ENCODE results near the gene CCDC74B. TPM values are rescaled to one million over a fixed set of nuclear protein-coding genes. Genes with fewer than 3 reads are reported as not detected.
"Not testable (repeated sequence)": the region's sequence is repeated elsewhere in the genome, so short reads cannot be mapped to it uniquely, and the experiment has no call there.

Gene CCDC74B
- total RNA-seq, 1 donor from 2014 or later = 7.5 TPM

DNA sequence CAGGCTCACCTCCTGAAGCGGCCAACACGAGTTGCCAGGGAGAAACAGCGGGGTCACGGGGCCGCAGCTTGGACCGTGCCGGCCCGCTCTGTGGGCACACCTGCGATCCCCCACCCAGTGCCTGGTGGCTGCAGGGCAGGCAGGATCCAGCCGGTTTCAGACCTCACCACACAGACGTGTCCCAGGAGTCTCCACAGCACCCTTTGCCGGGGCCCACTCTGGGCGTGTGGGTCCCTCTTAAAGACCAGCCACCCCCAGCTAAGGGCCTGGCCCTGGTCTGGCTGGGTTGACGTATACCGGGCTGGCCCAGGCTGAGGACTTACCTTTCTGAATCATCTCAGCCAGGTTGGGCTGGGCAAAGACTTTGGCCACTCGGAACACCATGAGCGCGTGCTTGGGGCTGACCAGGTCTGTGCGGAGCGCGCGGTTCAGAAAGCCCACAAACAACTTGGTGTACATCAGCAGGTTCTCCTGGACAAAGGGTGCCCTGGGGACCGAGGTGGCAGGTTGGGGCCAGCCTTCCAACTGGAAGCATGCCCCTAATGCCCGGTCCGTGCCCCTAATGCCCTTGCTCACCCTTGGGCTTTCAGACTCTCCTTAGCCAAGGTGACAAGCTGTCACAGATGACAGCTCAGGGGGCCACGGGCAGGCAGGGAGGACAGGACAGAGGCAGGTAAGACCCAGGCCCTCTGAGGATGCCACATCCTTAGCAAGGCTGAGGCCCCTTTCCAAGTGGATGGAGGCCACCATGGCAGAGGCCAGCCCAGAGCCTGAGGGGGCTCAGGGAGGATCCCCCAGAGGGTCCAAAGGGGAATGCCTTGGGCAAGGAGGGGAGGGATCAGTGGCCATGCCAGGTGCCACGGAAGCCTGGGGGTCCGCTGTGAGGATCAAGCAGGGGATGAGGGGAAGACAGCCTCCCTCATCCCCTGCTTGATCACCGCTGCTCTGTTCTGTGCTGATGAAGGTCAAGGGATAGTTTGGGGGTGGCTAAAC, 10.2 kb upstream of the CCDC74B start:
- no peak for ATAC-seq
- intact Hi-C loops (cut with DNase I) = no loop called here
- peak; percentile 53 for DNase-seq (ENCODE audit: low spot score)

DNA sequence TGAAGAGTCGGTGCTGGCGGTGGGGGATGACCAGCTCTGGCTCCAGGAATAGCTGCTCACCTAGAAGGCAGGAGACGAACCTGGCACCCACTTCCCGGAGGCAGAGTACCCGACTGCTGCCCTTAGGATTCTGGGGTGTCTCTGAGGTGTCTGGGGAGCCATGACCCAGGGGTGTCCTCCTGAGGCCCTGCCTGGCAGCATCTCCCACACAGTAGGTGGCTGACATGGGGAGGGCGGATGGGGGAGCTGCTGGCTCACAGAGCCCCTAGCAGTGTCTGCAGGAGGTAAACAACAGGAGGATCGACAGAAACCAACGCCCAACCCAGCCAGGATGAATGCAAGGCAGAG, 9.5 kb upstream of the CCDC74B start:
- ATAC-seq; intact Hi-C loops (cut with DNase I): not testable (repeated sequence)
- peak; percentile 34 for DNase-seq (ENCODE audit: low spot score)

DNA sequence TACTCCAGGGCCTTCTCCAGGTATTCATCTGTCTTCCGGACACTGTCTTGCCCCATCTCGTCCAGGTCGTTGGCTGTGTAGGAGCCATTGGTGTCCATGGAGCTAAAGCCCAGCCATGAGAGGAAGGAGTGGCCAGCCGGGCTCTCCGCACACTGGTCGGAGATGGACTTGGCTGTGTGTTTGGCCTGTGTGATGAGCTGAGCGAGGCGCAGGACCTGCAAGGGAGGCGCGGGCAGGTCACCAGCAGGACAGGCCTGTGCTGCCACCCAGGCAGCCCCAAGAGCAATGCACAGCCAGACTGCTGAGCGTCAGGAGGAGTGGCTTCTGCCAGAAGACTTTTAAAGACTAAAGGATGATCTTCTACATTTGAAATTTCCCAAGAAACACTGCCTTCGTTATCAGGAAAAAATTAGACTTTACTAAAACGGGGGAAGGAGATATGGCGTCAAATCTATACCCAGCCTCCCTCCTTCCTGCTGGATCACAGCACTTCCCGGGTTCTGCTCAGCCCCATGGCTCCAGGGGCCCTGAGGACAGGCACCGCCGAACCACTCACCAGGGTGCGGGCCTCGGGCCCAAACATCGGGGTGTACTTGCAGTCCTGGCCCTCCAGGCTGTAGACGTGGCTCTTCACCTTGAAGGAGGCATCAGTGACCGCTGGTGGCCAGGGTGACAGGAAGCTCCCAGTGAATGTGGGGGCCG, 9.0 kb upstream of the CCDC74B start:
- peak; percentile 27 for DNase-seq (ENCODE audit: low spot score)
- intact Hi-C loops (cut with DNase I); ATAC-seq: not testable (repeated sequence)

DNA sequence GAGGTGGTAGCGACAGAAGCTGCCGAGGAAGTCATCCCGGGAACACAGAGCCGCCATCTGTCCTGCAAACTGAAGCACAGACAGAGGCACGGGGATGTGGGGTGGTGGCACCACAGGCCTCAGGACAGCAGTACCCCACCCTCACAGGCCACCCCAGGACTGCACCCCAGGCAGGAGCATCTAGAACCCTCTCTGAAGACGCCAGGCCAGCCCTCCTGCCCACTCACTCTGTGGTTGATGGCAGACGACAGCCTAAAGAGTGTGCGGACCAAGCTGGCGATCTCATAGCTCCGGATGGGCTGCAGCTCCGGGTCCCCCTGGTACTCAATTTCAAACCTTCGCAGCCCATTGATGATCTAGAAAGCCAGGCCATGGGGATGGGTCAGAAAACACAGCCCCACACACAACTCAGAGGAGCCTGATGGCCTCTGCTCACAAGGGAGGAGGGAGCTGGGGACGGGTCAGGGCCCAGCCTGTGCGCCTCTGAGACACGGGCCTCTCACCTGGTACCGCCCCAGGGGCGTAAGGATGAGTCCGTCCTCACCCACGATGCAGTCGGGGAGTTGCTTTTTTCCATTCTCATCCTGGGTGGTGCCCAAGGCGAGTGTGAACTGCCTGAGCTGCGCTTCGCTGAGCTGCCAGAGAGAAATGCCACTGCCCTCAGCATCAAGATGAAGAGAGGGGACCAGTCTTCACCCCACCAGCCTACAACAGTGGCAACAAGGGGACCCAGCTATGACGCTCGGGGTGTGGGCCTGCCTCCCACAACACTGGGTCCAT, 8.1 kb upstream of the CCDC74B start:
- DNase-seq (ENCODE audit: low spot score) = peak; percentile 34
- intact Hi-C loops (cut with DNase I) = no loop called here
- no peak for ATAC-seq

DNA sequence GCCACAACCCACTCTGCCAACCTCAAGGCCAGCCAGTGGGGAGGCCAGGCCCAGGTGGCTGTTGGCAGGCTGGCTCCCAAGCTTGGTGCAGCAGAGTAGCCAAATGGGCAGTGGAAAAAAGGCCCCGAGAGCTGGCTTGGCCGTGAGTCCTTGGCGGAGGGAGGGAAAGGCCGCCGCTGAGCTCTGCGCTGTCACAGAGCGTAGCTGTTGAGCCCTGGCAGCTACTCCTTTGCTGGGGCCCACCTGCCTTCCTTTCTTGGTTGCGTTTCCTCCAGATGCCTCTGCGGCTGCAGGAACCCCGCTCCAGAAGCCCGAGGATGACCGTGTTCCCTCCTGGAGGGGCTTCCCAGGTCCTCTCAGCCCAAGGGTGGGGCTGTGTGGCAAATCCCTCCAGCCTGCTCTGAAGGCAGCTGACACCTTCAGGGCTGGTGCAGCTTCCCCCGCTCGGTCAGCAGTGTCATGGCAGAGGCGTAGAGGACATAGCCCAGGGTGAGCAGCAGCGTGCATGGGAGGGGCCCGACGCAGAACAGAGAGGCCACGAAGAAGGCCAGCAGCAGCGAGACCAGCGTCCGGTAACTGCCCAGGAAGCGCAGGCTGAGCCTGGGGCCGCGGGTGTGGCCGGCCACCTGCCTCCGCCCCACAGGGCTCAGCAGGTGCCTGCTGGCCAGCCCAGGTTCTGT, 7.4 kb upstream of the CCDC74B start:
- ATAC-seq; intact Hi-C loops (cut with DNase I): not testable (repeated sequence)
- peak; percentile 23 for DNase-seq (ENCODE audit: low spot score)

DNA sequence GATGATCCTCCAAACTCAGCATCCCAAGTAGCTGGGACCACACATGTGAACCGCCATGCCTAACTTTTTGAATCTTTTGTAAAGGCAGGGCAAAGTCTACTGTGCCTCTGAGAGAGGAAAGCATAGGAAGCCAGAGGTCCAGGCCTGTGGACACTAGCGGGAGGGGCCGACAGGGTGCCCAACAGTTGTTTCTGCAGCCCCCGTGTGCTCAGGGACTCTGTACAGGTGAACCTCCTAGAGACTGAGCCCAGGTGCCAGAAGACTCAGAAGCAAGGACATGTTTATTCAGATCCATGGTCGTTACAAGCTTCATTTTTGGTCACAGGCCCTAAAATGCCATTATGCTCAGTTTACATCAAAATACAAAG, 6.2 kb upstream of the CCDC74B start:
- ATAC-seq; intact Hi-C loops (cut with DNase I): not testable (repeated sequence)
- peak; percentile 18 for DNase-seq (ENCODE audit: low spot score)

DNA sequence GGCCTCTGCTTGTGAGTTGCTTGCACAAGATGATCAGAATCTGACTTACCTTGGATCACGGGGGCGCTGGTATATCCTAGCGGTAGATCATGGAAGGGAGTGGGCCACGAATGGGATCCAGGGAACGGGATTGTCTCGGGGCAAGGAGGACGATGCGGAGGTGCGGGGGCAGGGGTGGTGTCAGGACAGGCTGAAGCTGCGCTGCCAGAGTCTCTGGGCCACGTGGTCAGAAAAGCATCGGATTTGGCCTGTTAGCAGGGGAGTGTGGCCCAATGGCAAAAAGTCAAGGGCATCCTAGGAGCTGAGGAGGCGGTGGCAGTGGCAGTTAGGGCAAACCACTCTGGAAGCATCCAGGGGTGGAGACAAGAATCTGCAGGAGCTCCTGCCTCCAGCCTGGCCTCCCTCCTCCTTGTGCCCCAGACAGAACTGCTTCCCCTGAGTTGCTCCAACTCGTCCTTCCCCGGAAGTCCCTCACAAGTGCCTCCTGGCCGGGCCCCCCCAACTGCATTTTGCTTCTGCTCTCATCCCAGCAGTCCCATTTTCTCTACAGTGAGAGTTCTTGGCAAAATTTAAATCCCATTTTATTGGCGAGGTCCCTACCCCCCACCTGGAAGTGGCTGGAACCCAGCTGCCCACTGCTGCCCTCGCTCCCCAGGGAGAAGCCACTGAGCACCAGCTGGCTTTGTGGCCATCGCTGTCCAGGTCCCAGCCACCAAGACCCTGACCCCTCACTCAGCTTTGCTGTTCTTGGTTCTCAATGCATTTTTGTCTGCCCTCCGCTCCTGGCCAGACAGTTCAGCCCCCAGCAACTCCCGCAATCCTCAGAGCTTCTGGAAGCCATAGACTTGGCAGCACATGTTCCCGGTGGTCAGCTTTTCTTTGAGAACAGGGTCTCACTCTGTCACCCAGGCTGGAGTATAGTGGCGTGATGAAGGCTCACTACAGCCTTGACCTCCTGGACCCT, 5.6 kb upstream of the CCDC74B start:
- intact Hi-C loops (cut with DNase I) = no loop called here
- ATAC-seq (no peak), DNase-seq (ENCODE audit: low spot score) (peak; percentile 56)

DNA sequence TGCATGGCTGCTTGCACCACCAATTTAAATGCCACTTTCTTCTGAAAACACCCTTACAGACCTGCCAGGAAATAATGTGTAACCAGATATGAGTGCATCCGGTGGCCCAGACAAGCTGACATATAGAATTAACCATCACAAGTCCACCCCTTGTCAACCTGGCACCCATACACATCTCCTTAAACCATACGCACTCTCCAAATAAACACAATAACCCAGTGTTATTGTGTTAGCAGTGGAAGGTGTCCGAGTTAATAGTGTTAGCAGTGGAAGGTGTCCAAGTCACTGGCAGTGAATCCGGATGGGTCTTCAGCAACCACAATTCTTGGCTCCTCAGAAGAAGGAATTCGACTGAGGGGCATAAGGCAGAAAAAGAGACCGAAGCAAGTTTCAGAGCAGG, 3.6 kb upstream of the CCDC74B start:
- intact Hi-C loops (cut with DNase I); DNase-seq (ENCODE audit: low spot score); ATAC-seq: not testable (repeated sequence)

DNA sequence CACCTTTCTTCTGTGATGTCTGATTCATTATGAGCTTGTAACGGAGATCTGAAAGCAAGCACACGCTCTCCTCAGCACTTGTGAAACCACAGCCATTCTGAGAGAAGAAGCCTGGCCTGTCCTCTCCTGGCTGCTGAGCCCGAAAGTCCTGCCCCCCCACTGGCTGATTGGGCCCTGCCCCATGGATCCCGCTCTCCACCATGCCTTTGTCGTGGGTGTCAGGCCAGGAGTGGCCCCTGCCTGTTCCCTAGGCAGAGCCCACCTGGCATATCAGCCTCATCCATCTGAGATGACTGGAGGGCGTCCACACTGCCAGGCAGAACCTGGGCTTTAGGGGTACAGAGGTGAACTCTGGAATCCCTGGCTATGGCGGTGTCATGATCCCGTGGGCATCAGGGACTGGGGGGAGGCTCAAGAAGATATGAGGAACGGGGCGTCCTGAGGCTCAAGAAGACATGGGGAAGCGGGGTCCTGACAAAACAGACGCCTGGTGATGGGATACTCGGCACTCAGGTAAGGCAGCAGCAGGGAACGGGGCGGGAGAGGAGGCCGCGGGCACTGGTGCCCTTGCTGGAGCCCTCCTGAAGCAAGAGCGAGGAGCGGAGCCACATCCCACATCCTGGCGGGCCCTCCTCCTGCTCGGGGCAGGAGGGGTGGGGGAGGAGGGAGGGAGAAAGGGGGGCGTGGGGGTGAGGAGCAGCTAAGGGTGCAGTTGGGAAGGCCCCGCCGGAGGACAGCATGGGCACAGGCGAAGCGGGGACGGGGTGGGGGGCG, 1.5 kb downstream of the CCDC74B start:
- DNase-seq (ENCODE audit: low spot score) (peak; percentile 39), ATAC-seq (peak; percentile 17)
- intact Hi-C loops (cut with DNase I) = not testable (repeated sequence)

DNA sequence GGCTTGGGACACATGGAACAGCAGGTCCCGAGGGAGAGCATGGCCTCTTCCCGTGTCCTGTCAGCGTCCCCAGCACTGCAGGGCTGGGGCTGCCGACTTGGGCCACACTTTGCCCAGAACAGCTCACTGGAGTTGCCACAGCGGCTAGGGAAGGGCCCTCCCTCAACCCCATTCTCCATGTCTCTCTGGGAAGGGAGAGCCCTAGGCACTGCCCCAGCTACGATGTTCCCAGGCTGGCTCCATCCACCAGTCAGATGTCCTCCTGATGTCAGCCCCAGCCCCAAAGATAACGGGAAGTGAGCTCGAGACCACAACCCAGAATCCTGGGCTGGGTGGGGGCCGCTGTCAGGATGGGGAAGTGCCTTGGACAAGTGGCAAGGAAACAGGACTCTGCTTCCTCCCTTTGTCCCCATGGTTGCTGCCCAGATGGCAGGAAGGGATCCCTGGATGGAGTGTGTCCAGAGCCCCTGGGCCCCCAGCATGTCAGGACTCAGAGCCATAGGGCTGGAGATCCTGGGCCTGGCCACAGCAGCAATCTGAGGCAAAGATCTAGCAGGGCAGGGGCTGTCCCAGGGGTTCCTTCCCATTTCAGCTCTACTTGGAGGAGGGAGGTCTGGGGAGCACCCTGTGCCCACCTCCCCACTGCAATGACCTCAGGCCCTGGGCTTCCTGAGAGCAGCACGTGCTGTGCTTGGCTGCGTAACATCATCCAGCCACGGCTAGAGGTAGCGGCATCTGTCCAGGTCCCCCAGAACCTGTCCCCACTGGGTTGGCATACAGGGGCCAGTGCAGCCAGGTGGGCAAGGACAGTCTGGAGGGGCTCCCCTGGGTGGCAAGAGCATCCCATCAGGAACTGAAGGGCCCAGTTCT, 2.3 kb downstream of the CCDC74B start:
- ATAC-seq; intact Hi-C loops (cut with DNase I): not testable (repeated sequence)
- peak; percentile 17 for DNase-seq (ENCODE audit: low spot score)

DNA sequence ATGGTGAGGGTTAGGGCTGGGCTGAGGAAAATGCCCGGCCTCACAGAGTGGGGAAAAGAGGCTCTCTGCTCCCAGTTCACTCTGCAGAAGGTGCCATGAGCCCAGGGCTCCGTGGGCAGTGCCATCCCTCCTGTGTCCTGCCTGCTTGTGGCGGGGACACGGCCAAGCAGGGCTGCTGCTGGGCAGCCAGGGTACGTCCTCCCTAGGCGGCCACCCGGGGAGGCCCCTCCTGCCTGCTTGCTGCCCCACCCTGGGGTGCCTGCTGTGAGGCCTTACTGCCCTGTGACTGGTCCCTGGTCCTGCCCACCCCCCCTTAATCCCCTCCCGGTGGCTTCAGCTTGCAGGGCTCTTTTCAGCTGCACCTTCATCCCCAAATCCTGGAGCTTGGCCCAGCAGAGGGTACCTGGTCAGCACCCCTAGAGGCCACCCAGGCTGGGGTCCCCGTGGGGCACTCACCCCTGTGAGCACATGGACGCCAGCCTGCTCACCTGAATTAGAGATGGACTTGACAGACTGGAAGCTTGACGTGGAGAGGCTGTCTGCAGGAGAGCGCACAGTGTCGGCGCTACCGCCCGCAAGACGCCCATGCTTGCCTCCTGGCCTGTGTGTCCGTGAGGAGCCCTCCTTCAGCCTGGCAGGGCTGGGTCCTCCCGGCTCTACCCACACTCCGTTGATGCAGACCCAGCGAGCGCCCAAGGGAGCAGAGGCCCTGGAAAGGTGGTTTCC, 3.1 kb downstream of the CCDC74B start:
- intact Hi-C loops (cut with DNase I); DNase-seq (ENCODE audit: low spot score); ATAC-seq: not testable (repeated sequence)

DNA sequence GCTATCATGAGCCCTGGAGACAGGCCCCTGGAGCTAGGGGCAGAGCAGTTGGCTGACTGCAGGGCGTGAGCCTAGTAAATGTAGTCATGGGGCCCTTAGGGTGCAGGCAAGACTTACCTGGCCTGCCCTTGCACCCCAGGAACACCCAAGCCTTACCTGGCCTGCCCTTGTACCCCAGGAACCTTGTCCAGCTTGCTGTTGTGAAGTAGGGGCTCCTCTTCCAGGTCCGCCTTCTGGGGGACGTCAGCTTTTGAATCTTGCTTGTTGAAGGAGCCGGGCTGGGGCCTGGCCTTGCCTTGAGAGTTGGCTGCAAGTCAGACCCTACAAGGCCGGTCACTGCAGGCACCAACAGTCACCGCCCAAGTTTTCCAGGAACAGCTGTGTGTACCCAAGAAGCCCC, 3.9 kb downstream of the CCDC74B start:
- DNase-seq (ENCODE audit: low spot score); intact Hi-C loops (cut with DNase I); ATAC-seq: not testable (repeated sequence)

DNA sequence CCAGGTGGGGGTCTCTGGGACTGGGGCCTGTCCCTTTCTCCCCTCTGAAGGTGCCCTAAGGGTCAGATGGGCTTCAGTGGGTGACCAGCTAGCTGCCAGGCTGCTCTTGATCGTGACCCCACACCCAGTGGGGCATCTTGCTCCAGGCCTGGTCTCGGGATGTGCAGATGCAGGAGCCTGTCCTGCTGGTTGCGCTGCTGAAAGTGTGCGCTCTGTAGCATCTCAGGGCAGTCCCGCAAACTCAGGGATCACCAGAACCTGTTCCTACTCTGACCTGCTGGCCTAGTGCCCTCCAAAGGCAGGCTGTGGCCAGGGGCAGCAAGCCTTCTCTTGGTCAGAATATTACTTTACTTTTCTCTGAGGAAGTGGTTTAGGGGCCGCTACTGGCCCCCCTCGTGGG, 4.4 kb downstream of the CCDC74B start:
- DNase-seq (ENCODE audit: low spot score); ATAC-seq; intact Hi-C loops (cut with DNase I): not testable (repeated sequence)

DNA sequence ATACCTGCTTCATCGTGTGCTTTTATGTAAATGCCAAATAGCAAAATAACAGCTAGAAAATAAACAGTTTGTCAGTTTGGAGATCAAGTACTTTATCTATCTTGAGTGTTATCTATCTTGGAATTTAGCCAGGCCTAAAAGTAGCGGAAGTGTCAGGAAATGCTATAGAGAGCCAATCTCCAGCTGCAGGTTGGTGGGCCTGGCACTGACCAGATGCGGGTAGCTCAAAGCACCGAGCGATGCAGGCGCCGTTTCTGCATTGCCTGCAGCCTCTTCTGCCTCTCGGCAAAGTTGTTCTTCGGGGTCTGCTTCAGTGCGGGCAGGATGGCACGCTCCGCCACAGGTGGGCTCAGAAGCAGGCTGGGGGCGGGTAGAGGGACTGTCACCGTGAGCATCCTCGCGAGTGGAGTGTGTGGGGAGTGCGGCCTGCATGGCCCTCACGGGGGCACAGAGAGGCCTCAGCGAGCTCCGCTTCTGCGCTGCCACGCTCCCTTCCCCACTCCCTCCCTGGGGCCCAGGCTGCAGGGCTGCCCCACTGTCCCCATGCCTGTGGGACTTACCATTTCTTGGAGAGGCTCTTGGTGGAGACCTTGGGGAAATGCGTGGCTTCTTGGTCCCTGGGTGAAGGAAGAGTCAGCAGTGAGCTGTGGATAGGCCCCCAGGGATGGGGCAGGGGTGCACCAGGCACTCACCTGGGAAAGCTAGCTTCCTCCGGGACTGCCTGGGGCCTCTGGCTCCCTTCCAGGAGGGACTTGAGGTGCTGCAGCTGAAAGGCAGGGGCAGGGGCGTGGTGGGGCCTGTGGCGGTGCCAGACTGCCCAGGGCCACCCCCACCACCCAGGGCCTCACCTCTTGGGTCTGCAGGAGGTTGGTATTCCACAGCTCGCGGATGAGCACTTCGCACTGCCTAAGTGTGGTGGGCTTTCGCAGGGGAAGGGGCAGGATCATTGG, 5.3 kb downstream of the CCDC74B start:
- DNase-seq (ENCODE audit: low spot score); ATAC-seq; intact Hi-C loops (cut with DNase I): not testable (repeated sequence)

Data from sciatic nerve (tissue), 2 donors.